ENCODE results near the gene SALL2.
A peak's percentile ranks its signal among the peaks of the same experiment; 100 is the strongest.
"Not testable (repeated sequence)": the region's sequence is repeated elsewhere in the genome, so short reads cannot be mapped to it uniquely, and the experiment has no call there.

The SALL2 gene

DNA sequence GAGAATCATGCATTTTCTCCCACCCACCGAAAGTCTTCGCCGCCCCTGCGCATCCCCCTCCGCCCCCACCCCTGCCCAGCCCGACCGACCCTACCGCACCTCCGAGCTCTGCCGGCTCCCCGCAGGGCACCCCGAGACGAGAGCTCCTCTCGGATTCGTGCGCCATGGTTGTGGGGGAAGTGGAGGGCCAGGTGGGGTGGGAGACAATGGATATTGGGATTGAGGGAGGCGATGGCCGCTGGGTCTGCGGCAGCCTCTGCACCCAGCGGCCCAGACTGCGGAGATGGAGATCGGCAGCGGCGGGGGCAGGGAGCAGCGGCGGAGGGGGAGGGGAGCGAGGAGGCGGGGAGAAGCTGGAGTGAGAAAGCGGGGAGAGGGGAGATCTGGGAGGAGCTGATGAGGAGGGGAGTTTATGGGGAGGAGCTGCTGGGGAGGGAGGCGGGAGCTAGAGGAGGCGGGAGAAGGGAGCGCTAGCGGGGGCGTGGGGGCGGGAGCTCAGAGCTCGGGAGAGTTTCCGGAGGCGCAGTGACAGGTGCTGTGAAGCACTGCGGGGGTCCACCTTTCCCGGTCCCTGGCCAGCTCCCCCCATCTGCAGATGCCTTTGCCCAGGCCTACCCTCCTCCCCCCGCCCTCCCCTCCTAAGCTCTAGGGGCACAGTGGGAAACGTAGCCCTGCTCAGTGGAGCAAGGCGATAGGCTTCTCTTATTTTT lies at the start of gene SALL2:
Gene SALL2 (minus strand): TSS at position 385 of the 710 bp plus-strand sequence. CDS start 219 bp downstream, at position 166.
- DNase-seq = peak; percentile 87

DNA sequence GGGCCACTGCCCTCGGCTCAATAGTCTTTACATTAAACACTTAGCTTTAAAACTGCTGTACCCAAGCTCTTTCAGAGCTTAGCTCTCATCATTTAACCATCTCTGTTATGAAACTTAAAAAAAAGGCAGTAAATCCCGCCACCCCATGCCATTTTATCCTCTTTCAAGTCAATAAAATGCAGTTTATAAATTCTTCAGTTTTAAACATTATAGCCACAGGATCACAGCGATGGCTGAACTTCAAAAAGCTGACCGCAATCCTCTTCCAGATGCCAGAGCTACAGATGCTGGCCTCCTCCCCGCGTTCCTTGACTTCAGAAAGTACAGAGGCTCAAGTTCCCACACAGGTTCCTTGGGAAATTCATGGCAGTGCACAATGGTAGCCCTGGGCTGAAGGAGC lies 49.5 kb upstream of the SALL2 start:
- DNase-seq = no peak

DNA sequence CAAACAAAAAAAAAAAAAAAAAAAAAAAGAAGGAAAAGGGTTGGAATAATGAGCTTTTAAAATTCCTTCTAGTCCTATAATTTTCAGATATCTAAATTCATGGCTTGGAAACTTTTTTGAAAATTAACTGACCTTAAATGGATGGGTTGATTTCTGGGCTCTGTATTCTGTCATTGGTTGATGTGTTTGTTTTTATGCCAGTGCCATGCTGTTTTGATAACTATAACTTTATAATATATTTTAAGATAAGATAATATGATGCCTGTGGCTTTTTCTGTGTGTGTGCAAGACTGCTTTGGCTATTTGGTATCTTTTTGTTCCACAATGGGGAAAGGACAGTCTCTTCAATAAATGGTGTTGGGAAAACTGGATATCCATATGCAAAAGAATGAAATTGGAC lies 46.5 kb upstream of the SALL2 start:
- no peak for DNase-seq

DNA sequence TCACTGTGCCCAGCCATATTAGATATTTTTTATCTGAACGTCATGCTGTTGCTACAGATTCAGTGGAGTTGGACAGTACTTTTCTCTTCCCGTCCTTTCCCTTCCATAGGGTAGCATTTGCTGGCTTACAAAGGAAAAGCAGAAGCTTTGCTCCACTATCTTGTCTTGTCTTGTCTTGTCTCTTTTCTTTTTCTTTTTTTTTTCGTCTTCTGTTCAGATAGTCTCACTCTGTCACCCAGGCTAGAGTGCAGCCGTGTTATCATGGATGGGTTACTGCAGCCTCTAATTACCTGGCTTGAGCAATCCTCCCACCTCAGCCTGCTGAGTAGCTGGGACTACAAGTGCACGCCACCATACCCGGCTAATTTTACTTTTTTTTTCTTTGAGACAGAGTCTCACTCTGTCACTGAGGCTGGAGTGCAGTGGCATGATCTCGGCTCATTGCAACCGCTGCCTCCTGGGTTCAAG lies 32.6 kb upstream of the SALL2 start:
- DNase-seq = no peak

DNA sequence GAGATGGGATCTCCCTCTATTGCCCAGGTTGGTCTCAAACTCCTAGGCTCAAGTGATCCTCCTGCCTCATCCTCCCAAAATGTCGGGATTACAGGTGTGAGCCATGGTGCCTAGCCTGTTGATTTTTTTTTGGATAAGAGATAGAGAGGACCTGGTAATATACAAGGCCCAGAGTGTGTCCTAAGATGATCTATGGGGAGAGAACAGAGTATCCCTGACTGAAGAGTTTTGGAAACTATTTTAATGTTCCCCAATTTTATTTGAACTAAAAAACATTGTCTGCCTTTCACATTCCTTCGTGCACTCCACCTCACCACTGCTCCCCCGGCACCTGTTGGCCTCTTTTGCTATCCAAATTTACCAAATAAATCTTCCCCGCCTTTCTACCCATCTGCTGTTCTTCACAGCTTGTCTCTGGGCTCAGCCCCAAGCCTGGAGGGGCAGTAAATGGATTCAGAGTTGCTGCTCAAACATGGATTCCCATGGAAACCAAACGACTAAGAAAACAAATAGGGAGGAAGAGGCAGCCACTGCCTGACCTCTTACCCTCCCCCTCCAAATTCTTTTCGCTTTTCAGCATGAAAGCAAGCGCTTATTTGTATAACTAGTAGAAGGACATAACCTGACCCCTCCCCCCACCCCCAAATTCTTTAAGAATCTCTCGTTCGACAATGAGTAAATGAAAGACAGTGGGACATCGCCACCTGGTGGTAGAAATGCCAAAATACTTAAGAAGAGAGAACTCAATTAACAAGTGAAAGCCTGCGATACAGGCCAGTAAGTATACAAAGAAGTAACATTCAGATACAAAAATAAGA lies 31.1 kb upstream of the SALL2 start:
- peak; percentile 91 for DNase-seq

DNA sequence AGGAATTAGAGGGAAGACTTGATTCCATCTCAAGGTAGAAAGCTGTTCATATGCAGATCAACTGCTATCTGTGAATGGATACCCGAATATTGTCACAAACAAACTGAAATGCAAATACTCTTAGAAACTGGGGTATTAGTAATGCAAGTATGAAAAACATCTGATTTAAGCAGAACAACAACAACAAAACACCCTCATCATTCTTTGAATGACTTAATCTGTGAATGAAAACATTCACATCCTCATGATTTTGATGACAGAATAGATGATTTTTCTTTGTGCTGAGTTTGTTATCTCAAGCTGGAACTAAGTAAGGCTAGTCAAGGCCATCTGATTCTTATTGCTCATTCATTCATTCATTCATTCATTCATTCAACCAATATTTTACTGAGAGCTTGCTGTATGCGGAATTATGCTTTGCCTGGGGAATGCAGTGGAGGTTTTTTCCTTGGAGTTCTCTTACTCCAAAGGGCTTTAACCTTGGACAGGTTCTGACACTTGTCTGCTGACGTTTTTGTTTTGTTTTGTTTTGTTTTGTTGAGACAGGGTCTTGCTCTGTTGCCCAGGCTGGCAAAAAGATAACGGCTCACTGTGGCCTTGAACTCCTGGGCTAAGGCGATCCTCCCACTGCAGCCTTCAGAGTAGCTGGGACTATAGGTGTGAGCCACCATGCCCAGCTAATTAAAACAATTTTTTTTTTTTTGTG lies 30.4 kb upstream of the SALL2 start:
- DNase-seq = no peak

DNA sequence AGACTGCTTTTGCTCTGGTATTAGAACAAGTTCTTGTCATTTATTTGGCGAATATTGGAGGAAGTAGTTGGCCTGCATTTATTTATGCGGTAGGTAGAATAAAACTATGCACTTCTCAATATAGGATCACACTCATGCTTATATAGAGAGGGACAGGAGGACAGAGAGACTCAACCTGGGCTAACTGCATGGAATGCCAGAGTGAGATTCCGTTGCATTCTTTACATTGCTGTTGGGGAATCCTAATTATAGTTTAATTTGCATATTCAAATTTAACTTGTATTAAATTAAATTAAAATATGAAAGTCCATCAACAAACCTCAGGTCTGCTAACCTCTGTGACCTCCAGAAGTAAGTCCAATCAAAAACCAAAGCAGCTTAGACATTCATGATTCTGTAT lies 27.1 kb upstream of the SALL2 start:
- no peak for DNase-seq

DNA sequence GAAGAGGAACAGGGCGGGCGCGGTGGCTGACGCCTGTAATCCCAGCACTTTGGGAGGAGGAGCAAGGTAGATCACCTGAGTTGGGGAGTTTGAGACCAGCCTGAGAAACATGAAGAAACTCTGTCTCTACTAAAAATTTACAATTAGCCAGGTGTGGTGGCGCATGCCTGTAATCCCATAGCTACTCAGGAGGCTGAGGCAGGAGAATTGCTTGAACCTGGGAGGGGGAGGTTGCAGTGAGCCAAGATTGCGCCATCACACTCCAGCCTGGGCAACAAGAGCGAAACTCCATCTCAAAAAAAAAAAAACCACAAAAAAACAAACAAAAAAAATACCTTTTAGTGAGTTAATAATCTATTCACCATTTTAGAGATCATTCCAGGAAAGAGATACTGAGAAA lies 18.4 kb upstream of the SALL2 start:
- DNase-seq = not testable (repeated sequence)

DNA sequence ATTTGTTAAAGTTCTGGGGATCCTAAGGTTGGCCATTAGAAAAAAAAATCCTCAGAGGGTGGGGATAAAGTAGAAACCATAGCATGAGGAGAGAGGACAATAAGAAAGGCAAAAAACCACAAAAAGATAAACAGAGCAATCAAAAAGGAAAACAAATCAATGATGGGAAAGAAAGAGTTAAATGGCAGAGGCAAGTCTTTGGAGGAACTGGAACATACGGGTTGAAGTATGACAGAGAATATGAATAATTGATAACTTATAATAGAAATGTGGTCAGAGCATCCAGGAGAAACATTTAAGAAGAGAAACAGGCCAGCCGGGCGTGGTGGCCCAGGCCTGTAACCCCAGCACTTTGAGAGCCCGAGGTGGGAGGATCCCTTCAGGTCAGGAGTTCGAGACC lies 17.8 kb upstream of the SALL2 start:
- DNase-seq = no peak

DNA sequence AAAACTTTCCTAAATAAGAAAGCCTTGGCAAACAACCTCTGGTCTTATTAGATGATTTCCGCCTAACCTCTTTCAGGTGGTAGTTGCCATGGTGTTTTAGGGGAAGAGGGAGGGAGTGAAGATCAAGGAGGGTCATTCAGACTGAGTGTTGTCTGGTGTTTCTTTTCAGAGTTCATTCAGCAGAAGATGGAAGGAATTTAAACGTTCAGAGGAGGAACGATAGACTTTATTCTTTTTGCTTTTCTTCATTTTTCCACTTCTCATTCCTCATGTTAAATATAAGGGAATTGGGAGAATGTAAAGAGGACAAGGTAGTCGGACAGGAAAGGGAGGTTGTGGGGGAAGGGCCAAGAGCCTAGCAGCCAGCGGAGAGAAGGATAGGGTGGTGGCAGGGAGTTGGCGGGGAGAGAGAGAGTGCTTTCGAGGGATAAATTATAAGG lies 17.4 kb upstream of the SALL2 start:
- peak; percentile 2 for DNase-seq

DNA sequence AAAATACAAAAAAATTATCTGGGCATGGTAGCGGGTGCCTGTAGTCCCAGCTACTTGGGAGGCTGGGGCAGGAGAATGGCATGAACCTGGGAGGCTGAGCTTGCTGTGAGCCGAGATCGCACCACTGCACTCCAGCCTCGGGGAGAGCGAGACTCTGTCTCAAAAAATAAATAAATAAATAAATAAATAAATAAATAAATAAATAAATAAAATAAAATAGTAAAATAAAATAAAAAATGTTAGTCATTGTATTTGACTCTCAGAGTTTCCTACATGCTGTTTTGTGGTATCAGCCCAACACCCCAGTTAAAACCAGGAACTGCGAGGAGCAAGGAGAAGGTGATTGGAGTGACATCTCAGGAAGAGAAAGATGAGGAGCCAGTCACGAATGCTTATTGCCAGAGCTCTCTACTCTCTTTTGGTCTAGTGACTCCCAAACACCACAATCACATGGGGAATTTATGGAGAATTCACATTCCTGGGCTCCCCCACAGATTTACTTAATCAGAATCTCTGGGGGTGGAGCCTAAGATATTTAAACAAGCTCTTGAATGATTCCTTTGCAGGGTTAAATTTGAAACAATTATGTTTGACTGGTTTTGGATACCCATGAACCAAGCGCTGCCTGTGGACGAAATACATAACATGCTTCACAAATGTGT lies 15.4 kb upstream of the SALL2 start:
- no peak for DNase-seq

DNA sequence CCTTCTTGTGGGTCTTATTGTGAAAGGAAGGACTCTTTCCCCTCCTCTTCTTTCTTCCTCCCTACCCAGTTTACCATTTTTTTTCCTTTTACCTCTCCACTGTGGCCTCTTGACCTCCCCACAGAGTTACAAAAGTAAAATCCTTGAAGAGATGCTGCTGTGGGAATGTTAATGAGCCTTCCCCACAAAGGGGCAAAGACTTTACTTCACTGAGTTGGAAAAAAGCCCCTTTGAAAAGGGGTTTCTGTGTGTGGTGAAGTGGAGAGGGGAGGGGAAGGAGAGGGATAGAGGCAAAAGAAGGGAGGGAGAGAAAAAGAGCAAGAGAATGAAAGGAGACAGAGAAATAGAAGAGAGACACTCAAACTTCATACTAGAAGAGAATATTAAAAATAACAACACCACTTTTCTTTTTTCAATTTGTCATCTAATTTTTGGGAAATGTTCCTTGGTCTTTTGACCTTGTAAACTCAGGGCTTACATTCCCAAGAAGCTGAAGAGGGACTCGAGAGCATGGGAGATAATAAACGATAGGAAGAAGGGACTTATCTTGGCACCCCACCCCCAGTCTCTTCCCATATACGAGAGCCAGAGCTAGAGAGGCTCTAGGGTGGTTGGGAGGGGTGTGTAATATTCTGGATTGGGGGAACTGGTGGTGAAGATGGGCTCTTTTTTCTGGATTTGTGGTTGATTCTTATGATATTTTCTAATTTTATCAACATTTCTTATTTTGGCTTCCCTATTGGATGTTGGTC lies 13.2 kb upstream of the SALL2 start:
- no peak for DNase-seq

DNA sequence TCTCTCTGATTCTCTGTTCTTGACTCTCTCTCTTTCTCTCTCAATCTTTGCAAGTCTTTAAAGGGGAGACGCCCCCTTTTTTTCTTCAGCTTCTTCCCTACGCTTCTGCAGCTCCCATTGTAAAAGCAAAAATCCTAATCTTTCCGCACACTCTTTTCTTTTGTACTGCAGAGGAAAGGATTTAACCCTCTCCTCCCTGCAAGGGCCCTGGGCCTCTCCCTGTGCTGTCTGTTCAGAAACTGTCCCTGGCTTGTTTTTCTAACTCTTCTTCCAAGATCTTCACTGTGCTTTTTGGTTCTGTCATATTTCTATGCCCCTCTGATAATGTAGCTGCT lies 10.9 kb upstream of the SALL2 start:
- no peak for DNase-seq

DNA sequence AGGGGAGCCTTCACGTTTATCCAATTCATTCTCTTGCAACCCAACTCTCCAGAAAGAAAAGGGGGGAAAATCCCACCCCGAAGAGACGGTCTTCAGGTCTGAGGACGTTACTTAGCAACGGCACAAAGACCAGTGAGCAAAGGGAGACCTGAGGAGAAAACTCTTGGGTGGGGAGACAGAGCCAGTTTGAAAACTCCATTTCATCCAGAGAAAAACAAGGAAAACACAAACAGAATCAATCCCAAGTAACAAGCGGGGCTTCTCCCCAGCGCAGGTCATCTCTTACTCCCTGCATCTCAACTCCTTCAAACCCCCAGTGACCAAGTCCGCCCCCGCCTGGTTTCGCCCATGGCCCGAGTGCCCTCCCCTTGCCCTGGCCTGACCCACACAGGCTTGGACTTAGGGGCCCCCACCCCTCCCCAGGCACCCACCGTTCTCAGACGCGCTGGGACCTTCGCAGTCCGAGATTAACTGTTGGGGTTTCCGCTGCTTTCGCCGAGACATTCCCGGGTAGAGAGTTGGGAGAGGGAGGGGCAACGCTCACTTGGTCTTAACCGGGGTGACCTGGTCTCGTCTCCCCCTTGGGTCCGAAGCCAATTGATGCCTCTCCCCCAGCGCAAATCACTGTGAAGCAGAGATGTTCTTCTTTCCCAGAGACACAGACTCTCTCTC lies 10.4 kb upstream of the SALL2 start:
- no peak for DNase-seq

DNA sequence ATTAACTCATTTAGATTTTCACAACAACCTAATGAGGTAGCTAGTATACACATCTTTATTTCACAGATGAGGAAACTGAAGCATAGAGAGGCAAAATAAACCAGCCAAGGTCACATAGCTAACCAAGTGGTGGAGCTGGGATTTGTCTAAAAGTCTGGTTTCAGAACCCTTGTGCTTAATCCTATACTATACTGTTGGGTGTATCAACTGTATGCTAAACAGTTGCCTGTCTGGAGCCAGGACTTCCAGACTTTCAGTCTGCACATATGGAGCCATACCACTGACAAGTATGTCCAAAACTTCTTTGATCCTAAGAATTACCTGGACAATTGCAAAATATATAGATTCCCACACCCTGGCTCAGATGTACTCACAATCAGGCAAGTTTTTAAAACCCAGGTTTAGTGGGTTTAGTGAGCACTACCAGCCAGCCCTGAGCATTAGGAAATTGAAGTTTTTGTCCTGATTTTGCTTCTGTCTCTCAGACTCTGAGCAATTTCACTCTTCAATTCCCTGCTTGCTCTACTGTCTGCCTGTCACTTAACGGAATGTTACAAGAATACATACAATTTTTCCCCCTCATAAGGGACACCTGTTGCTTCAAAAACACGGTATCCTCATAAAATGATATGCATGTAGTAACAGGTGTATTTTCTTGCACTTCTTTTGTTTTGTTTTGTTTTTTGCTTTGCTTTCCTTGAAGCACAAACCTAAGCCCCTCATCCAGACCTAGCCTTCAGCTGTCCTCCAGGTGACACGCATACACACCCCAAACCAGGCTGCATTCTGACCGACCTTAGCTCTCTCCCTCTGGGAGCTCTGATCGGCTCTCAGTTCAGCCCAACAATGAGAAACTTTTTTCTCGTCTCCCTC lies 9.6 kb upstream of the SALL2 start:
- DNase-seq = no peak

DNA sequence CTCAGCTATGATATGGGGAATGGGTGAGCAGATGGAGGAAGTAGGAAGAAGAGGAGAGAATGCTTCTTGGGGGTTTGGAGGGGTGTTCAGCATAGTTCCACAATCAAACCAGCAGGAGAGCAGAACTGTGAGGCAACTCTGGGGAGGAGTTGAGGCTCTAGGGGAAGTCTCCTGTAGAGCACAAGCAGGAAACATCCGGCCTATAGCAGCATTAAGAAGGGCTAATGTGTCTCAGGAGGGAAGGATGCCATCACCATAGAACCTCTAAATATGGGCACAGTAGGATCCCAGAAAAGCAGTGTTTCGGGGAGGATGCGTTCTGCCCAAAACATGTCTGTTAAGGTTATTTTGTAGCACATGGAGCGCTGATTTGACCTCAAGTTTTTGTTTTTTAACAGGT lies 8.4 kb upstream of the SALL2 start:
- DNase-seq = no peak

DNA sequence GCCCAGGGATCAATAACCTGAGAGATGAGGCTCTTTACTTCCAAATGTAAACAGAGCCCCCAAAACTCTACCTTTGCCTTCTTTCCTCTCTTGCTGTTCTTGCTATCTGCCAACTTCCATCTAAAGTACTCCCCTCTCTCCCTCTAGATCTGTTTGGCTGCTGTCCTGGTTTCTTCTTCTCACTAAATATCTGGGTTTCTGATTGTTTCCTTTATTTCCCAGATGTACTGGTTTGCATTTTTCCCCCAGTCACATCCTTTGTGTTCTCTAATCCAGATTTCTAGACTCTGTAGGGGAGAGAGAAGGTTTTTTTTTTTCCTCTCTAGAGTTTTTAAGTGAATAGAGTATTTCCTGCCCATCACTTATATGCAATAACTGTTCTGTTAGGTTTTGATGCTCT lies 7.1 kb upstream of the SALL2 start:
- no peak for DNase-seq

DNA sequence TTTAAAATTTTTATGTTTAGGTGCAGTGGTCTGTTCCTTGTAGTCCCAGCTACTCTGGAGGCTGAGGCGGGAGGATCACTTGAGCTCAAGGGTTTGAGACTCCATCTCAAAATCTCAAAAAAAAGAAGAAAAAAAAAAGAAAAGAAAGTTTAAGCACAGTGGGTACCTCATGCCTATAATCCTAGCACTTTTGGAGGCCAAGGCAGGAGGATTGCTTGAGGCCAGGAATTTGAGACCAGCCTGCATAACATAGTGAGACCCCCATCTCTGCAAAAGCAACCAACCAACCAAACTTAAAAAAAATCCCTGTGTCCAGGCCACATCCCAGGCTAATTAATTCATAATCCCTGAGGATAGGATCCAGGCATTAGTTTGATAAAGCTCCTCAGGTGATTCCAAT lies 3.4 kb upstream of the SALL2 start:
- no peak for DNase-seq

DNA sequence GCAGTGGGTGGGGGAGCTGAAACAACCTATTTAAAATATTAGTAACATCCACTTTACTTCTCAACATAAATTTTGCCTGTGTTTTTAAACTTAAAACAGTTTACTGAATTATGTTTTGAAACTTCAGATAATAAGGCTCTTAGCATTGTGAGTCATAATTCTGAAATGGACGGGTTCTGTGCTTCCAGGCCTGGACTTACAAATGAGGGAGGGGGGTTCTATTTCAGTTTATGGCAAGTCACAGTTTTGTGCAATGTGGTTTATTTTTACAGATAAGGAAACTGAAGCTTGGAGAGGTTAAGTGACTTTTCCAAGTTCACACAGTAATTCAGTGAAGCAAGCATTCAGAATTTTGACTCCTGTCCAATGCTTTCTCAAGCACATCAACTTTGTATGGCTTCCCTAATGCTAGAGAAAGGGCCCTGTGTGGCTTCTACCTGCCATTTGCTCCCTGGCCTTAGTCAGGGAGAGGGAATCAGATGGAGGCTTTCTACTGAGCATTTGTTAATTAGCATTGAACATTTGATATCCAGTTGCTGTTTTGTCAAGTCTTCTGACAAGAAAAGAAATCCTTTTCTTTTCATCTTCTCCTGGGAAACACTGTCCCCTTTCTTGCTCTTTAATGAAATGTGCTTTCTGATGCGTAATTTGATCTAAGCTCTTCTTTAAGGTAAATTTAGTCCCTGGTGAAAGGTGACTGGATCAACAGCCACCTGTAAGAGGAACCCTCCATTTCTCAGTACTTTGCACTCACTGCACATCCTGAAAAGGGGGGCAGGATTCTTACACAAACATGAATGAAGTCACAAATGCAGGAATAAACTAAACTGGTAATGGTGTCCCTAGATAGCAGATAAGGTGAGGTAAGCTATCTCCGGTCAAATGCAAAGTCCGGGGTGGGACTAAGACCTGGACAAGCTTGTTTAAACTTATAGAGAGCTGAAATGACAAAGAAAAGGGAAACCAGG lies 2.5 kb upstream of the SALL2 start:
- DNase-seq = no peak

DNA sequence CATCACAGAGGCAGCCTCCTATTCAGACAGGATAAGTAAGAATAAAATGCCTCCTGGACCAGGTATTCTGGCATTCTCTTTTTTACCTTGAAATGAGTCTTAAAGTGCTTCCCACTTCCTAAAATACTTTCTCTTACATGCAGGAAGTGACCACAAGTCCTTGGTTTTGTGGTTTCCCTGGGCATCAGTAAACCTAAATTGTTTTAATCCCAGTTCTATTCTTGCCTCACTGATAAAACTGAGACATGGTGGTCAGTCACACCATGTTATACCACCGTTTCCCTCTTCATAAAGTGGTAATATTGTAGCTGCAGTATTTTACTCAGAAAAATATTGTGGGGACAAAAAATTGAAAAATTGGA lies 1.2 kb upstream of the SALL2 start:
- no peak for DNase-seq

All from NCI-H1417 treated with DMSO at 0.1 percent for 48 hours (cell line).